ENCODE measurements around the gene PAXX. TPM values are rescaled to one million over a fixed set of nuclear protein-coding genes. Genes with fewer than 3 reads are reported as not detected.

The PAXX gene
- total RNA-seq, 1 donor, result 18.3 TPM

DNA sequence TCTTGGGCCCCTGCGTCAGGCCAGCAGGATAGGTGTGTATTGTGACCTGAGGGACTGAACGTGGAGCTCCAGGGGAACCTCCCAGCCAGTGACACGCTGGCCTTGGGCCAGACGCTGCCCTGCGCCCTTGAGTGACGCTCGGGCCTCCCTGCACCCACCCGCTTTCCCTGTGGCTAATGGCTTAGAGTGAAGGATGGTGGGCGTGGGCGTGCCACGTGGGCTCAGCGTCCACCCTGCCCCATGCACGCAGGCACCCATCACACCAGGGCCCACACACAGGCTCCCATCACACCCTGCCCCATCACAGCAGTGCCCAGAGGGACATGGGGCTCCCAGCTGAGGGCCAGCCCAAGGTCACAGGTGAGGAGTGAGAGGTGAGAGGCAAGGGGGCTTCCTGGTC, 44.8 kb downstream of the PAXX start:
- no peak for DNase-seq (ENCODE audit: low read depth)
- no peak overlapping the region for H3K4me3 ChIP-seq (ENCODE audit: low read depth, low read length)
- TF ChIP-seq, protein P1, sequence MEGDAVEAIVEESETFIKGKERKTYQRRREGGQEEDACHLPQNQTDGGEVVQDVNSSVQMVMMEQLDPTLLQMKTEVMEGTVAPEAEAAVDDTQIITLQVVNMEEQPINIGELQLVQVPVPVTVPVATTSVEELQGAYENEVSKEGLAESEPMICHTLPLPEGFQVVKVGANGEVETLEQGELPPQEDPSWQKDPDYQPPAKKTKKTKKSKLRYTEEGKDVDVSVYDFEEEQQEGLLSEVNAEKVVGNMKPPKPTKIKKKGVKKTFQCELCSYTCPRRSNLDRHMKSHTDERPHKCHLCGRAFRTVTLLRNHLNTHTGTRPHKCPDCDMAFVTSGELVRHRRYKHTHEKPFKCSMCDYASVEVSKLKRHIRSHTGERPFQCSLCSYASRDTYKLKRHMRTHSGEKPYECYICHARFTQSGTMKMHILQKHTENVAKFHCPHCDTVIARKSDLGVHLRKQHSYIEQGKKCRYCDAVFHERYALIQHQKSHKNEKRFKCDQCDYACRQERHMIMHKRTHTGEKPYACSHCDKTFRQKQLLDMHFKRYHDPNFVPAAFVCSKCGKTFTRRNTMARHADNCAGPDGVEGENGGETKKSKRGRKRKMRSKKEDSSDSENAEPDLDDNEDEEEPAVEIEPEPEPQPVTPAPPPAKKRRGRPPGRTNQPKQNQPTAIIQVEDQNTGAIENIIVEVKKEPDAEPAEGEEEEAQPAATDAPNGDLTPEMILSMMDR (IDR thresholded peaks at IDR 0.05; ENCODE audit: insufficient read depth, low read length), result no peak

DNA sequence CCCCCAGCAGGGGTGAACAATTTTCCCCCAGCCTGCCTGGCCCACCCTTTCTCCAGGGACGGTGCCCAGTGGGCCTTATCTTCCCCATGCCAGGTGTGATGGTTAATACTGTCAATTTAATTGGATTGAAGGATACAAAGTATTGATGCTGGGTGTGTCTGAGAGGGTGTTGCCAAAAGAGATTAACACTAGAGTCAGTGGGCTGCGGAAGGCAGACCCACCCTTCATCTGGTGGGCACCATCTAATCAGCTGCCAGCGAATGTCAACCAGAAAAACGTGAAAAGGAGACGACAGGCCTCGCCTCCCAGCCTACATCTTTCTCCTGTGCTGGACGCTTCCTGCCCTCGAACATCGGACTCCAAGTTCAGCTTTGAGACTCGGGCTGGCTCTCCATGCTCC, 45.3 kb downstream of the PAXX start:
- no peak for DNase-seq (ENCODE audit: low read depth)
- TF ChIP-seq, protein P1 (IDR thresholded peaks at IDR 0.05; ENCODE audit: insufficient read depth, low read length), result no peak
- no peak overlapping the region for H3K4me3 ChIP-seq (ENCODE audit: low read depth, low read length)

DNA sequence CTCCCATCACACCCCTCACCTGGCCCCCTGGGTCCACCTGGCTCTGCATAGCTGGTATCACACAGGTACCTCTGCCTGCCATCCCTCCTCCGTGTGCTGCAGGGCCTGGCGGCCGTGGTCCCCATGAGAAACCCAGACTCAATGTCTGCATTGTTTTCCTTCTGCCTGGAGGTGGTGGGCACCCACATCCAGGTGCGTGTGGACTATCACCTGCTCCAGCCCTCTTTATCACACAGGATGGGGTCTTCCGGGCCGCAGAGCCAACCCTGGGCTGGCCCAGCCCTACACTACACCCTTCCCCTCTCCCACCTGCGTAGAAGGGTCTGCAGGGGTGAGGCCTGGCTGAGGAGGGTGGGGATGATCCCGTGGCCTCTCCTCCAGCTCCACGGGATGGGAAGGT, 46.7 kb downstream of the PAXX start:
- TF ChIP-seq, protein P1 (IDR thresholded peaks at IDR 0.05; ENCODE audit: insufficient read depth, low read length), result no peak
- DNase-seq (ENCODE audit: low read depth), result no peak
- no peak overlapping the region for H3K4me3 ChIP-seq (ENCODE audit: low read depth, low read length)

DNA sequence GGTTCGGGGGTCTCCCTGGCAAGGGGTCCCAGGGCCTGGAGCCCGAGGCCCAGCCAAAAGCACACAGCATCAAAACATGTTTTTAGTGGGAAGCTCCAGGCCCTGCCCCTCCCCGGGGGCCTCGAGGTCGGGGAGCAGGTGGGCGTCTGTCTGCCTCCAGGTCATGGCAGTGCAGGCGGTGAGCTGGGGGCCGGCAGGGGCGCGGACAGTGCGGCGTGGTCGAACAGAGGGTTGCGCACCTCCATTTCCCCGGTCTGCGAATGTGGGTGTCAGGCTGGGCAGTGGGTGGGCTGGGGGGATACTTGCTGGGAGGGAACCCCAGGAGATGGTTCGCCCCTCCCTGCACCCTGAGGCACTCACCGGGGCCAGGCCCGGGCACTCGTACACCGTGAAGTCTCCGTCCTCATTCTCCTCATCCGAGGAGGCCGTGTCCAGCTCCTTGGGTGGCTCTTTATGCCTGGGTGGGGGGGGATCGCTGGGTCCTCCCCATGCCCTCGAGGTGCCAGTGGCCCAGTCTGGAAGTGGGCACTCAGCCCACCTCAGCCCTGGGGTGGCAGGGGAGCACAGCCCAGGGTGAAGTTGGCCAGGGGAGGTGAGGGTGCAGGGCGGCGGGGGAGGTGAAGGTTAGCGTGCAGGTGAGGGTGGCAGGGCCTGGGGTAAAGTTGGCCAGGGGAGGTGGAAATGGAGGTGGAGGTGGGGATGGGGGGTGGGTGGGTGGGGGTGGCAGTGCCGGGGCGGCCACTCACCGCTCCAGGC, 47.6 kb downstream of the PAXX start:
- H3K4me3 ChIP-seq (ENCODE audit: low read depth, low read length), result no peak overlapping the region
- no peak for DNase-seq (ENCODE audit: low read depth)
- TF ChIP-seq, protein P1 (IDR thresholded peaks at IDR 0.05; ENCODE audit: insufficient read depth, low read length), result no peak

DNA sequence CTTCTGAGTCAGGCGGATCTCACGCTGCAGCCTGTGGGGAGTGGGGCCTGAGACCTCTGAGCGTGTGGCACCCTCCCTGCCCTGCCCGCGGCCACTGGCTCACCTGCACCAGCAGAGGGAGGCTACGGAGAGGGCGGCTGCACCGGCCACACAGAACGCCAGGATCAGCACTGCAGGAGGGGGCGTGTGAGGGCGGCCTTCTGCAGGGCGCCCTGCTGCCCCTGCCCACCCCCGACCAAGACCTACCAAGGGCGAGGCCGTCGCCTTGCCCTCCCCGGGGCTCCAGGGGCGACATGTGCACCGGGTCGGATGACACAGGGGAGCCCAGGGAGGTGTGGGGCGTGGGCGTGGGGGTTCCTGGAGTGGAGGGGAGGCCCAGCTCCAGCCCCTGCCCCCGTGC, 48.3 kb downstream of the PAXX start:
- TF ChIP-seq, protein P1 (IDR thresholded peaks at IDR 0.05; ENCODE audit: insufficient read depth, low read length), result no peak
- no peak overlapping the region for H3K4me3 ChIP-seq (ENCODE audit: low read depth, low read length)
- no peak for DNase-seq (ENCODE audit: low read depth)

DNA sequence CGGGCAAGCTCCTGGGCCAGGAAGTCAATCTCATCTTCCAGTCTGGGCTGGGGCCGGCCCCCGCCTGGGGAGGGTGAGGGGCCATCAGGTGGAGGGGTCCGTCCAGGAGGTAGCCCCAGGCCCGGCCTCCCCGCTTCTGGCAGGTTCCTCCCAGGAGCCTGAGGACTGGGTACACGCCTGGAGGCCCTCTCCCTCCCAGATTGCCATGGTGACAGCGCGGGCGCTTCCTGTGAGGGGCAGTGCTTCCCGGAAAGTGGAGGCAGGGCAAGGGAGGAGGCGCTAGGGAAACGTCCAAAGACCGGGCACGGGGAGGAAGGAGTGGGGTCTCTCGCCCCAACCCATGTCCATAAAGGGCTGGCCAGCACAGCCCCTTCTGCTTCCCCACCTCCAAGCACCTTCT, 48.9 kb downstream of the PAXX start:
- DNase-seq (ENCODE audit: low read depth), result no peak
- H3K4me3 ChIP-seq (ENCODE audit: low read depth, low read length), result no peak overlapping the region
- TF ChIP-seq, protein P1 (IDR thresholded peaks at IDR 0.05; ENCODE audit: insufficient read depth, low read length), result no peak
